Measurements from ENCODE around the gene ZNF48.

ZNF48 gene

DNA sequence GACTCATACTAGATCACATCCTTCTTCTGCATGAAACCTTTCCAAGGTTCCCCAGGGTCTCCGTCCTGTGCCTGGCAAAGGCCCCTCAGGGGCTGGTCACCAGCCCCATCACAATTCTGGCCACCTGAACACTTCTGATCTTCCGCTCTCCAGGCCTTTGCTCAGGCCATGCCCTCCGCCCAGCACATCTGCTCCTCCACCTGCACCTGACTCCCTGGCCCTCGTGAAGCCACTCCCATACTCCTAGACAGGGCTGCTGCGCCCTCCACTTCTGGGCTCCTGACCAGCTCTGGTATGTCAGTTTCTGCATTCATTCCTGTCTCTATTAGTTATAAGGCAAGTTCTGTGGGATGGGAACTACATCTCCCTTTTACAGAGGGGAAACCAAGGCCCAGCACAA, 22.5 kb upstream of the ZNF48 start:
- no peak overlapping the region for H3K27ac ChIP-seq (ENCODE audit: low read depth, low read length)
- H3K27me3 ChIP-seq (ENCODE audit: control insufficient read depth in 1 of 2, insufficient read depth in 2 of 2, low read length in 2 of 2) = no peaks in the 10 kb centered on the region
- H3K36me3 ChIP-seq (ENCODE audit: insufficient read depth, low read length) = no peaks in the 10 kb centered on the region
- H3K4me3 ChIP-seq (ENCODE audit: low read depth in 1 of 2, low read length in 2 of 2) = no peak overlapping the region
- no peaks in the 10 kb centered on the region for H3K9me3 ChIP-seq (ENCODE audit: low read length)
- H3K9ac ChIP-seq (ENCODE audit: low read length) = no peak overlapping the region
- peaks cover 24% of the 10 kb centered on the region for H3K4me1 ChIP-seq (ENCODE audit: insufficient read depth, low read length)

GRCh38 chr16:30374538-30374937, 20.7 kb upstream of the ZNF48 start, which contains the start of gene MYL11:
TSS of gene MYL11 (plus strand) at chr16:30374802. CDS start at chr16:30374858, 56 bp downstream.
- Histone ChIP-seq H3K27ac (ENCODE audit: low read depth, low read length) (no peak within 1 kb of the TSS), H3K9ac (ENCODE audit: low read length) (no peak within 1 kb of the TSS), H3K4me3 (ENCODE audit: low read depth in 1 of 2, low read length in 2 of 2) (no peak within 1 kb of the TSS), H3K27me3 (ENCODE audit: control insufficient read depth in 1 of 2, insufficient read depth in 2 of 2, low read length in 2 of 2) (no peaks in the 10 kb centered on the region), H3K36me3 (ENCODE audit: insufficient read depth, low read length) (peaks cover under 1% of the 10 kb centered on the region), H3K4me1 (ENCODE audit: insufficient read depth, low read length) (peaks cover 18% of the 10 kb centered on the region), H3K9me3 (ENCODE audit: low read length) (no peaks in the 10 kb centered on the region)

DNA sequence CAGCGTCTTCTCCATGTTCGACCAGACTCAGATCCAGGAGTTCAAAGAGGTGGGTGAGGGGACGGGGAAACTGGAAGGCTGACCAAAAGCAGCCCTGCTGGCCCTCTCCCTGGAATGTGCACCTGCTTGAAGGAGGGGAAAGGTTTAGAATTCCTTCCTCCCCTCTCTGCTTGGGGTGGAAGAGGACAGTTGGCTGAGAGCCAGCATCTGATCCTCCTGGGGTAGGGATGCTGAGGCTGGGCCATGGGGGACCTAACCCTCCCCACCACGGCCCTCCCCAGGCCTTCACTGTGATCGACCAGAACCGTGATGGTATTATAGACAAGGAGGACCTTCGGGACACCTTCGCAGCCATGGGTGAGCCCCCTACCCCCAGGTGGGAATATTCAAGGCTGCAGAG, 19.4 kb upstream of the ZNF48 start:
- H3K27me3 ChIP-seq (ENCODE audit: control insufficient read depth in 1 of 2, insufficient read depth in 2 of 2, low read length in 2 of 2) = no peaks in the 10 kb centered on the region
- no peak overlapping the region for H3K27ac ChIP-seq (ENCODE audit: low read depth, low read length)
- no peak overlapping the region for H3K9ac ChIP-seq (ENCODE audit: low read length)
- peaks cover 18% of the 10 kb centered on the region for H3K4me1 ChIP-seq (ENCODE audit: insufficient read depth, low read length)
- no peak overlapping the region for H3K4me3 ChIP-seq (ENCODE audit: low read depth in 1 of 2, low read length in 2 of 2)
- H3K36me3 ChIP-seq (ENCODE audit: insufficient read depth, low read length) = peaks cover 5% of the 10 kb centered on the region
- no peaks in the 10 kb centered on the region for H3K9me3 ChIP-seq (ENCODE audit: low read length)

DNA sequence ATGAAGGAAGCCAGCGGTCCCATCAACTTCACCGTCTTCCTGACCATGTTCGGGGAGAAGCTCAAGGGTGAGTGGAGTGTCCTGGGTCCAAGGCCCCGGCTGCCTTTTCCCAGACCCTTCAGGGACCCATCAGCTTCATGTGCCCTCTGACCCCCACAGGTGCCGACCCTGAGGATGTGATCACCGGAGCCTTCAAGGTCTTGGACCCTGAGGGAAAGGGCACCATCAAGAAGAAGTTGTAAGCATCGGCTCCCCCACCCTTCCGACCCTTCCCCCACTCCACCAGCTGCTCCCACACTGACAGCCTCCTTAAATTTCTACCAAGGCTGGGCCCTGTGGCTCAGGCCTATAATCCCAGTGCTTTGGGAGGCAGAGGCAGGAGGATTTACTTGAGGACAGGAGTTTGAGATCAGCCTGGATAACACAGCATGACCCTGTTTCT, 18.7 kb upstream of the ZNF48 start:
- Histone ChIP-seq H3K9me3 (ENCODE audit: low read length) (no peaks in the 10 kb centered on the region), H3K27me3 (ENCODE audit: control insufficient read depth in 1 of 2, insufficient read depth in 2 of 2, low read length in 2 of 2) (no peaks in the 10 kb centered on the region), H3K4me3 (ENCODE audit: low read depth in 1 of 2, low read length in 2 of 2) (no peak overlapping the region), H3K36me3 (ENCODE audit: insufficient read depth, low read length) (peaks cover 5% of the 10 kb centered on the region), H3K27ac (ENCODE audit: low read depth, low read length) (no peak overlapping the region), H3K9ac (ENCODE audit: low read length) (no peak overlapping the region), H3K4me1 (ENCODE audit: insufficient read depth, low read length) (peaks cover 15% of the 10 kb centered on the region)

DNA sequence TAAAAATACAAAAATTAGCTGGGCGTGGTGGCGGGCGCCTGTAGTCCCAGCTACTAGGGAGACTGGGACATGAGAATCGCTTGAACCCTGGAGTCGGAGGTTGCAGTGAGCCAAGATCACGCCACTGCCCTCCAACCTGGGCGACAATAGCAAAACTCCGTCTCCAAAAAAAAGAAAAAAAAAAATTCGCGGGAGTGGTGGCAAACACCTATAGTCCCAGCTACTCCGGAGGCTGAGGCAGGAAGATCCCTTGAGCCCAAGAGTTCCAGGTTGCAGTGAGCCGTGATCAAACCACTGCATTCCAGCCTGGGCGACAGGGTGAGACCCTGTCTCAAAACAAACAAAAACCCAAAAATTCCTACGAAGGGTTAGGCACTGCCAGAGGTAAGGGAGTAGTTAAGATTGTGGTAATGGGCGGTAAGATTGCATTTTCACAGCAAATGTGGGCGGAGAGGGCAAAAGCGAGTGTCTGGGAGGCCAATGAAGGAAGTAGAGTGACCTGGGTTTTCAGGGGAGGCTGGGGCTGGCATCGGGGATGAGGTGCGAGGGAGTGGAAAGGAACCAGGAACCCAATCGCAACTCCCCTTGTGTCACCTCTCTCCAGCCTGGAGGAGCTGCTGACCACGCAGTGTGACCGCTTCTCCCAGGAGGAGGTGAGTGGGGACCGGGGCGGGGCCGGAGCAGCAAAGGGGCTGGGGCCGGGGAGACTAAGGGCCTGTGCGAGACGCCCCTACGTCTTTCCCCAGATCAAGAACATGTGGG, 18.0 kb upstream of the ZNF48 start:
- H3K27ac ChIP-seq (ENCODE audit: low read depth, low read length) = peak overlapping the region; percentile 100
- peaks cover 5% of the 10 kb centered on the region for H3K36me3 ChIP-seq (ENCODE audit: insufficient read depth, low read length)
- H3K9me3 ChIP-seq (ENCODE audit: low read length) = no peaks in the 10 kb centered on the region
- H3K27me3 ChIP-seq (ENCODE audit: control insufficient read depth in 1 of 2, insufficient read depth in 2 of 2, low read length in 2 of 2) = no peaks in the 10 kb centered on the region
- peaks cover 12% of the 10 kb centered on the region for H3K4me1 ChIP-seq (ENCODE audit: insufficient read depth, low read length)
- H3K9ac ChIP-seq (ENCODE audit: low read length) = peak overlapping the region; percentile 79
- peak overlapping the region; percentile 71 to 93 for H3K4me3 ChIP-seq (ENCODE audit: low read depth in 1 of 2, low read length in 2 of 2)

- Histone ChIP-seq H3K4me3 (ENCODE audit: low read depth in 1 of 2, low read length in 2 of 2) (peak overlapping the region; percentile 71 to 93), H3K36me3 (ENCODE audit: insufficient read depth, low read length) (peaks cover 5% of the 10 kb centered on the region), H3K9ac (ENCODE audit: low read length) (peak overlapping the region; percentile 79), H3K27ac (ENCODE audit: low read depth, low read length) (peak overlapping the region; percentile 100), H3K9me3 (ENCODE audit: low read length) (no peaks in the 10 kb centered on the region), H3K4me1 (ENCODE audit: insufficient read depth, low read length) (peaks cover 12% of the 10 kb centered on the region), H3K27me3 (ENCODE audit: control insufficient read depth in 1 of 2, insufficient read depth in 2 of 2, low read length in 2 of 2) (no peaks in the 10 kb centered on the region)
Observed at GRCh38 chr16:30377812-30378235, 17.4 kb upstream of the ZNF48 start.

GRCh38 chr16:30378236-30379157, 16.7 kb upstream of the ZNF48 start:
- Histone ChIP-seq H3K27me3 (ENCODE audit: control insufficient read depth in 1 of 2, insufficient read depth in 2 of 2, low read length in 2 of 2) (no peaks in the 10 kb centered on the region), H3K9me3 (ENCODE audit: low read length) (no peaks in the 10 kb centered on the region), H3K4me3 (ENCODE audit: low read depth in 1 of 2, low read length in 2 of 2) (peak overlapping the region; percentile 71 to 93), H3K4me1 (ENCODE audit: insufficient read depth, low read length) (peaks cover 12% of the 10 kb centered on the region), H3K36me3 (ENCODE audit: insufficient read depth, low read length) (peaks cover 5% of the 10 kb centered on the region), H3K9ac (ENCODE audit: low read length) (peak overlapping the region; percentile 71), H3K27ac (ENCODE audit: low read depth, low read length) (peak overlapping the region; percentile 100)

GRCh38 chr16:30379158-30379783, 15.9 kb upstream of the ZNF48 start:
- no peaks in the 10 kb centered on the region for H3K27me3 ChIP-seq (ENCODE audit: control insufficient read depth in 1 of 2, insufficient read depth in 2 of 2, low read length in 2 of 2)
- H3K9ac ChIP-seq (ENCODE audit: low read length) = peak overlapping the region; percentile 53
- peaks cover 5% of the 10 kb centered on the region for H3K36me3 ChIP-seq (ENCODE audit: insufficient read depth, low read length)
- H3K4me1 ChIP-seq (ENCODE audit: insufficient read depth, low read length) = peaks cover 12% of the 10 kb centered on the region
- H3K9me3 ChIP-seq (ENCODE audit: low read length) = no peaks in the 10 kb centered on the region
- peak overlapping the region; percentile 49 to 93 for H3K4me3 ChIP-seq (ENCODE audit: low read depth in 1 of 2, low read length in 2 of 2)
- peak overlapping the region; percentile 97 for H3K27ac ChIP-seq (ENCODE audit: low read depth, low read length)

DNA sequence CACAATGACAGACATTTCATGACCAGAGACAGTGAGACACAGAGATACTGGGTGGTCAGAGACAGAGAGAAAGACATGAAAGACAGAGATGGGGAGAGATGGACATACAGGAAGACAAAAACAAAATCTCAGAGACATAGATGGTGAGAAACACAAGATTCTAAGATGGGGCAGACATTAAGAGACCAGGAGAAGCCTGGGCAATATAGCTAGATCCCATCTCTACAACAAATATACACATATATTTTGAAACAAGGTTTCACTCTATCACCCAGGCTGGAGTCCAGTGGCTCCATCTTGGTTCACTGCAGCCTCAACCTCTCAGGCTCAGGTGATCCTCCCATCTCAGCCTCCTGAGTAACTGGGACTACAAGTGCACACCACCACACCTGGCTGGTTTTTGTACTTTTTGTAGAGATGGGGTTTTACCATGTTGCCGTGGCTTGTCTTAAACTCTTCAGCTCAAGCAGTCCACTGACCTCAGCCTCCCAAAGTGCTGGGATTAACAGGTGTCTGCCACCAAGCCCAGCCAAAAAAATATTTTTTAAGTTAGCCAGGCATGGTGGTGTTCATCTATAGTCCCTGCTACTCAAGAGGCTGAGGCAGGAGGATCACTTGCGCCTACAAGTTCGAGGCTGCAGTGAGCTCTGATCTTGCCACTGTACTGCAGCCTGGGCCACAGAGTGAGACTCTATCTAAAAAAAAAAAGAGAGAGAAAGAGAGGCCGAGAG, 15.0 kb upstream of the ZNF48 start:
- H3K27me3 ChIP-seq (ENCODE audit: control insufficient read depth in 1 of 2, insufficient read depth in 2 of 2, low read length in 2 of 2) = no peaks in the 10 kb centered on the region
- peaks cover 5% of the 10 kb centered on the region for H3K36me3 ChIP-seq (ENCODE audit: insufficient read depth, low read length)
- H3K4me1 ChIP-seq (ENCODE audit: insufficient read depth, low read length) = peaks cover 12% of the 10 kb centered on the region
- H3K9ac ChIP-seq (ENCODE audit: low read length) = no peak overlapping the region
- no peaks in the 10 kb centered on the region for H3K9me3 ChIP-seq (ENCODE audit: low read length)
- H3K4me3 ChIP-seq (ENCODE audit: low read depth in 1 of 2, low read length in 2 of 2) = no peak overlapping the region
- H3K27ac ChIP-seq (ENCODE audit: low read depth, low read length) = no peak overlapping the region

DNA sequence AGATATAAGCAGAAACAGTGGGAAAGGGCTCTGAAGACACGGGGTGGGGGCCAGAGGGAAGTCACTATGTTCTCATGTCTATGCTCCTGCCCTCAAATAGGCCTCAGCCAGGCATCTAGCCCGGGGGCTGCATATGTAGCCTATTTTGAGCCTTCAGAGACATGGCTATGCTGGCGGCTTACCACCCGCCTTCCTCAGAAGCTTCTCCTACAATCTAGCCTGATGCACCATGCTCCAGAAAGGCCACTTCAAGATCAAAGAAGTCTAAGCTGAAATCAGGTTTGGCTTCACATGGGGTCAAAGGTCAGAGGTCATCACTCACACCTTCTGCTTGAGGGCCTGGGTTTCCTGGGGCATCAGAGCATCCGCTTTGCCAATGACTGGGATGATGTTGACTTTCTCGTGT, 14.4 kb upstream of the ZNF48 start:
- no peaks in the 10 kb centered on the region for H3K27me3 ChIP-seq (ENCODE audit: control insufficient read depth in 1 of 2, insufficient read depth in 2 of 2, low read length in 2 of 2)
- H3K4me1 ChIP-seq (ENCODE audit: insufficient read depth, low read length) = peaks cover 12% of the 10 kb centered on the region
- no peak overlapping the region for H3K9ac ChIP-seq (ENCODE audit: low read length)
- no peak overlapping the region for H3K4me3 ChIP-seq (ENCODE audit: low read depth in 1 of 2, low read length in 2 of 2)
- H3K9me3 ChIP-seq (ENCODE audit: low read length) = no peaks in the 10 kb centered on the region
- H3K36me3 ChIP-seq (ENCODE audit: insufficient read depth, low read length) = peaks cover 5% of the 10 kb centered on the region
- H3K27ac ChIP-seq (ENCODE audit: low read depth, low read length) = no peak overlapping the region

Data from muscle layer of colon (tissue), 2 donors.